Nephron progenitor cell (in vitro differentiated cells): ENCODE results near the gene CAPS2.
A peak's percentile ranks its signal among the peaks of the same experiment; 100 is the strongest.

Experiments used
- DNase-seq: peaks from one replicate; pipeline ENCODE4 v3.0.0; 2021
- H3K27ac Mint-ChIP-seq: 2 replicates; pipeline ENCODE4 v1.8.0; 2021; ENCODE audit warnings: mild to moderate bottlenecking, moderate library complexity, mixed read lengths
- H3K27me3 Mint-ChIP-seq: 2 replicates; pipeline ENCODE4 v1.8.0; 2021; ENCODE audit warnings: mild to moderate bottlenecking, low read depth, mixed read lengths; ENCODE audit not compliant: poor library complexity
- H3K36me3 Mint-ChIP-seq: 2 replicates; pipeline ENCODE4 v1.8.0; 2021; ENCODE audit warnings: low read depth, mixed read lengths
- H3K4me1 Mint-ChIP-seq: 2 replicates; pipeline ENCODE4 v1.8.0; 2021; ENCODE audit warnings: mixed read lengths
- H3K4me3 Mint-ChIP-seq: 2 replicates; pipeline ENCODE4 v1.8.0; 2021; ENCODE audit warnings: mild to moderate bottlenecking, moderate library complexity, mixed read lengths
- H3K9me3 Mint-ChIP-seq: 2 replicates; pipeline ENCODE4 v1.8.0; 2021; ENCODE audit warnings: mild to moderate bottlenecking, moderate library complexity, mixed read lengths
- CTCF ChIP-seq: fragments of 200-600 bp; sonication (generic); IDR thresholded peaks from 2 replicates; pipeline ENCODE4 v1.5.0; 2021; ENCODE audit warnings: antibody characterized with exemption

The CAPS2 gene

GRCh38 chr12:75329918-75330826 lies at the start of gene CAPS2:
Gene CAPS2, minus strand, starts transcription at chr12:75330324. Its CDS starts 3,826 bp downstream, at chr12:75326498.
- Mint-ChIP-seq H3K4me1 (peaks cover 51% of the 10 kb centered on the region), H3K27ac (peak within 1 kb of the TSS; percentile 99), H3K4me3 (peak within 1 kb of the TSS; percentile 86), H3K27me3 (peaks cover 8% of the 10 kb centered on the region), H3K9me3 (no peaks in the 10 kb centered on the region), H3K36me3 (no peaks in the 10 kb centered on the region)
- peak; percentile 91 for DNase-seq
- TF ChIP-seq CTCF, result no peak

GRCh38 chr12:75378354-75378753 lies 48.2 kb upstream of the CAPS2 start:
- TF ChIP-seq CTCF, result no peak
- peaks cover 6% of the 10 kb centered on the region for H3K9me3 Mint-ChIP-seq
- H3K27me3 Mint-ChIP-seq, result no peaks in the 10 kb centered on the region
- DNase-seq, result no peak
- no peak overlapping the region for H3K4me3 Mint-ChIP-seq
- H3K36me3 Mint-ChIP-seq, result peaks cover 4% of the 10 kb centered on the region
- no peak overlapping the region for H3K27ac Mint-ChIP-seq
- H3K4me1 Mint-ChIP-seq, result no peaks in the 10 kb centered on the region

GRCh38 chr12:75374971-75375370 lies 44.8 kb upstream of the CAPS2 start:
- Mint-ChIP-seq H3K4me3 (no peak overlapping the region), H3K9me3 (peaks cover 3% of the 10 kb centered on the region), H3K36me3 (no peaks in the 10 kb centered on the region), H3K4me1 (no peaks in the 10 kb centered on the region), H3K27me3 (no peaks in the 10 kb centered on the region), H3K27ac (no peak overlapping the region)
- no peak for DNase-seq
- TF ChIP-seq CTCF, result no peak

- no peaks in the 10 kb centered on the region for H3K9me3 Mint-ChIP-seq
Observed at GRCh38 chr12:75366629-75367028, 36.5 kb upstream of the CAPS2 start.

GRCh38 chr12:75364919-75365318 lies 34.8 kb upstream of the CAPS2 start:
- no peak overlapping the region for H3K27ac Mint-ChIP-seq
- peaks cover 5% of the 10 kb centered on the region for H3K9me3 Mint-ChIP-seq
- no peak overlapping the region for H3K4me3 Mint-ChIP-seq
- no peaks in the 10 kb centered on the region for H3K4me1 Mint-ChIP-seq
- no peak for DNase-seq
- no peak for TF ChIP-seq CTCF
- peaks cover 3% of the 10 kb centered on the region for H3K27me3 Mint-ChIP-seq
- peaks cover 10% of the 10 kb centered on the region for H3K36me3 Mint-ChIP-seq

More at GRCh38 chr12:75366629-75367028, 36.5 kb upstream of the CAPS2 start:
- H3K4me1 Mint-ChIP-seq, result no peaks in the 10 kb centered on the region
- no peak for DNase-seq
- H3K4me3 Mint-ChIP-seq, result no peak overlapping the region
- TF ChIP-seq CTCF, result no peak
- H3K36me3 Mint-ChIP-seq, result peaks cover 2% of the 10 kb centered on the region
- H3K27me3 Mint-ChIP-seq, result peaks cover 2% of the 10 kb centered on the region
- H3K27ac Mint-ChIP-seq, result no peak overlapping the region

GRCh38 chr12:75361408-75361807 lies 31.3 kb upstream of the CAPS2 start:
- no peak overlapping the region for H3K27ac Mint-ChIP-seq
- H3K9me3 Mint-ChIP-seq, result peaks cover 5% of the 10 kb centered on the region
- DNase-seq, result no peak
- H3K27me3 Mint-ChIP-seq, result peaks cover 3% of the 10 kb centered on the region
- H3K4me3 Mint-ChIP-seq, result no peak overlapping the region
- peaks cover 10% of the 10 kb centered on the region for H3K36me3 Mint-ChIP-seq
- TF ChIP-seq CTCF, result no peak
- H3K4me1 Mint-ChIP-seq, result no peaks in the 10 kb centered on the region
